Progenitor cell of endocrine pancreas (in vitro differentiated cells): Measurements from ENCODE around the gene TLR7. TPM values are rescaled to one million over a fixed set of nuclear protein-coding genes. Genes with fewer than 3 reads are reported as not detected.

ENCODE experiments used
- DNase-seq: peaks from one replicate; pipeline ENCODE4 v3.0.0; 2021; ENCODE audit warnings: low spot score; ENCODE audit not compliant: unreplicated experiment
- H3K27ac Mint-ChIP-seq: 2 replicates; pipeline ENCODE4 v1.8.0; 2021; ENCODE audit warnings: mild to moderate bottlenecking, moderate library complexity, mixed read lengths
- H3K27me3 Mint-ChIP-seq: 2 replicates; pipeline ENCODE4 v1.8.0; 2021; ENCODE audit warnings: mixed read lengths
- H3K36me3 Mint-ChIP-seq: 2 replicates; pipeline ENCODE4 v1.8.0; 2022; ENCODE audit warnings: mixed read lengths; ENCODE audit not compliant: insufficient read depth
- H3K4me1 Mint-ChIP-seq: 2 replicates; pipeline ENCODE4 v1.8.0; 2021; ENCODE audit warnings: low read depth, mixed read lengths
- H3K4me3 Mint-ChIP-seq: 2 replicates; pipeline ENCODE4 v1.8.0; 2021; ENCODE audit warnings: low read depth, mild to moderate bottlenecking, moderate library complexity, mixed read lengths
- H3K9me3 Mint-ChIP-seq: 2 replicates; pipeline ENCODE4 v1.8.0; 2021; ENCODE audit warnings: low read depth, mixed read lengths
- total RNA-seq: library from RNA; stranded (reverse); gene quantifications from 2 replicates; pipeline ENCODE4 v1.2.1, GENCODE V29; 2021
- TF ChIP-seq, protein P1 (sequence below): fragments of 200-600 bp; sonication (generic); IDR thresholded peaks from one replicate; pipeline ENCODE4 v1.5.0; 2021; ENCODE audit warnings: antibody characterized with exemption, mild to moderate bottlenecking; ENCODE audit not compliant: unreplicated experiment

TLR7 gene
- total RNA-seq, 1 donor from 2014 or later = 0.05 TPM

- no peak overlapping the region for H3K27ac Mint-ChIP-seq
- TF ChIP-seq, protein P1, sequence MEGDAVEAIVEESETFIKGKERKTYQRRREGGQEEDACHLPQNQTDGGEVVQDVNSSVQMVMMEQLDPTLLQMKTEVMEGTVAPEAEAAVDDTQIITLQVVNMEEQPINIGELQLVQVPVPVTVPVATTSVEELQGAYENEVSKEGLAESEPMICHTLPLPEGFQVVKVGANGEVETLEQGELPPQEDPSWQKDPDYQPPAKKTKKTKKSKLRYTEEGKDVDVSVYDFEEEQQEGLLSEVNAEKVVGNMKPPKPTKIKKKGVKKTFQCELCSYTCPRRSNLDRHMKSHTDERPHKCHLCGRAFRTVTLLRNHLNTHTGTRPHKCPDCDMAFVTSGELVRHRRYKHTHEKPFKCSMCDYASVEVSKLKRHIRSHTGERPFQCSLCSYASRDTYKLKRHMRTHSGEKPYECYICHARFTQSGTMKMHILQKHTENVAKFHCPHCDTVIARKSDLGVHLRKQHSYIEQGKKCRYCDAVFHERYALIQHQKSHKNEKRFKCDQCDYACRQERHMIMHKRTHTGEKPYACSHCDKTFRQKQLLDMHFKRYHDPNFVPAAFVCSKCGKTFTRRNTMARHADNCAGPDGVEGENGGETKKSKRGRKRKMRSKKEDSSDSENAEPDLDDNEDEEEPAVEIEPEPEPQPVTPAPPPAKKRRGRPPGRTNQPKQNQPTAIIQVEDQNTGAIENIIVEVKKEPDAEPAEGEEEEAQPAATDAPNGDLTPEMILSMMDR = no peak
- no peak for DNase-seq
- peaks cover 11% of the 10 kb centered on the region for H3K9me3 Mint-ChIP-seq
- no peaks in the 10 kb centered on the region for H3K36me3 Mint-ChIP-seq
- no peak overlapping the region for H3K4me3 Mint-ChIP-seq
- no peaks in the 10 kb centered on the region for H3K27me3 Mint-ChIP-seq
- H3K4me1 Mint-ChIP-seq = no peaks in the 10 kb centered on the region
Measured at GRCh38 chrX:12892716-12893115, 25.8 kb downstream of the TLR7 start.

DNA sequence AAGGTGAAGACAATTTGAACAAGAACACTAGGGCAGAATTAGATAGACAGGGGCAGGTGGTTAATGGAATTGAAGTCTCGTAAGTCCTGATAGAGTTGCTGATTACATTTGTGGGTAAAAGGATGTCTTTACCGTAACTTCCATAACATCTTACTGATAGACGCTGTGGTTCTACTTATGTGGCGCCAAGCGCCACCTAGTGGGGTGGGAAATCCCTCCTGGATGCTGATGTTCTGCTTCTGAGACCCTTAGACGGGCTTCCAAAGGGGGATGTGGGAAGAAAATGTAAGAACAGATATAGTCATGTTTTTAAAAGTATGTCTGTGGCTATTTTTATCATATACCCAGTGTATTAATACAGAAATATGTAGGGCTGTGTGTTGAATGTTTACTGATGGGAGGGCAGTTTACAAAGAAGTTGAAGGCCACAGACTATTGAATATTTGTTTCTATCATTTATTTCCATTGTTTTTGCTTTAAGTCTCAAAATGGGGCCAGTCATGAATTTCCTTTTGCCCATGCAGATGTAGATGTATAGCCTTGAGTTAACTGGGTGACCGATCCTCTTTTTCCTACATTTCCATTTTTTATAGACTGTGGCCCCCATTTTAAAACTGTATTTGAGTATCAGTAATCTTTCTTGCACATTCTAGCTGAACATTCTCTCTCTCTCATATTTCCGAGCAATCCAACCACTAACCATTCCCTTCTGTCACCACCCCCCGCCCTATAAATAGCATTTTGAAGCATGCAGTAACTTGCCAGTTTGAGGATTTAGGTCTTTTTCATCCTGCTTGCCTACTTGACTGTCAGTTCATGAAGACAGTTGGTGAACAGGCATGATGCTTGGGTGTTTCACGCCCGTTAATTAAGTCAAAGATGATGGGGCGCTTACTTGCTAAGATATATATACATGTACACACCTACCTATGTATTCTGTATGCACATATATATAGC lies 27.5 kb downstream of the TLR7 start:
- Mint-ChIP-seq H3K27me3 (no peaks in the 10 kb centered on the region), H3K9me3 (peaks cover 14% of the 10 kb centered on the region), H3K36me3 (no peaks in the 10 kb centered on the region), H3K4me1 (no peaks in the 10 kb centered on the region), H3K27ac (no peak overlapping the region), H3K4me3 (no peak overlapping the region)
- TF ChIP-seq, protein P1 = peak; percentile 64
- no peak for DNase-seq

GRCh38 chrX:12895866-12896265 lies 29.0 kb downstream of the TLR7 start:
- TF ChIP-seq, protein P1 = no peak
- Mint-ChIP-seq H3K36me3 (no peaks in the 10 kb centered on the region), H3K27ac (no peak overlapping the region), H3K4me1 (no peaks in the 10 kb centered on the region), H3K27me3 (no peaks in the 10 kb centered on the region), H3K4me3 (no peak overlapping the region), H3K9me3 (peaks cover 11% of the 10 kb centered on the region)
- no peak for DNase-seq

DNA sequence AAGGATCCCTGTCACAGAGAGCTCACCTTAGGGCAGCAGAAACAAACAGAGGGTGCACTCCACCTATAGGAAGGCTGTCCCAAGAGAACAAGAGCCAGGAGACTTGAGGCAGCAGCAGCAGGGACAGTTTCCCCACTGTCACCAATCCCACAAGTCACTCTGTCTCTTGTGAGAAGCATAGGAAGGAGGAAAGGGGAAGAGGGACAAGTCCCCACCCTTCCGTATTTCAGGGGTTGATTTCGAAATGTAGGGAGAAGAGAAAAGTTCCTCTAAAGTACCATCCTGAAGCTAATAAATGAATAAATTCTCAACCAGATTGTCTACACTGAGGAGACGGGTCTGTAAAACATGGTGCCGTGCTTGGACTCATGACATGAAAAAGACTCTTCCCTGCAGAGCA lies 30.1 kb downstream of the TLR7 start:
- no peak for DNase-seq
- no peaks in the 10 kb centered on the region for H3K36me3 Mint-ChIP-seq
- TF ChIP-seq, protein P1 = no peak
- no peak overlapping the region for H3K4me3 Mint-ChIP-seq
- peaks cover 11% of the 10 kb centered on the region for H3K9me3 Mint-ChIP-seq
- no peaks in the 10 kb centered on the region for H3K4me1 Mint-ChIP-seq
- H3K27ac Mint-ChIP-seq = no peak overlapping the region
- no peaks in the 10 kb centered on the region for H3K27me3 Mint-ChIP-seq

DNA sequence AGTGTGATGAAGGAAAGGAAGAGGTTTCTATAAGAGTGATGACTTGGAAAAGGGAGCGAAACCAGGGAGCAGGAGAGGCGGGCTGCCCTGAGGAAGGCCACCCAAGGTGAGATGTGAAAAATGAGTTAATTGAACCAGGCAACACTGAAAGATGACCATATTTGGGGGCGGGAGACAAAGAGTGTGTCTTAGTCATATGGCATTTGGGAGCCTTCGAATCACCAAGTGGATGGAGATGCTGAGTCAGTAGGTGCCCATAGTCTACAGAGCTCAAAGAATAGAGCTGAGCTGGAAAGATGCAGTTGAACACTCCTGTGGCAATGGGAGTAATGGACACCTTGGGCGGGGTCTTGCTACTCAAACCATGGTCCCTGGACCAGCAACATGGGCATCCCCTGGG lies 31.2 kb downstream of the TLR7 start:
- TF ChIP-seq, protein P1 = no peak

More for the DNA sequence above, 31.2 kb downstream of the TLR7 start:
- Mint-ChIP-seq H3K36me3 (no peaks in the 10 kb centered on the region), H3K4me1 (no peaks in the 10 kb centered on the region), H3K27me3 (peaks cover 2% of the 10 kb centered on the region), H3K27ac (no peak overlapping the region), H3K4me3 (no peak overlapping the region), H3K9me3 (peaks cover 7% of the 10 kb centered on the region)
- no peak for DNase-seq
